ENCODE measurements around the gene MTRFR.

The MTRFR gene

GRCh38 chr12:123271001-123271668 lies 37.9 kb downstream of the MTRFR start:
- peak; percentile 83 for DNase-seq

- no peak for DNase-seq
Observed at GRCh38 chr12:123273166-123273565, 39.9 kb downstream of the MTRFR start.

GRCh38 chr12:123278101-123278627 lies 44.9 kb downstream of the MTRFR start:
- no peak for DNase-seq

GRCh38 chr12:123280971-123281370 lies 47.7 kb downstream of the MTRFR start:
- DNase-seq = no peak

GRCh38 chr12:123282111-123282510 lies 48.9 kb downstream of the MTRFR start:
- no peak for DNase-seq

- DNase-seq = no peak
Observed at GRCh38 chr12:123283461-123283860, 50.2 kb downstream of the MTRFR start.

GRCh38 chr12:123284669-123285068 lies 51.4 kb downstream of the MTRFR start:
- no peak for DNase-seq

- no peak for DNase-seq
Observed at GRCh38 chr12:123286652-123287373, 53.6 kb downstream of the MTRFR start.

GRCh38 chr12:123288751-123289346 lies 55.6 kb downstream of the MTRFR start:
- no peak for DNase-seq

- no peak for DNase-seq
Observed at GRCh38 chr12:123289911-123290310, 56.7 kb downstream of the MTRFR start.

GRCh38 chr12:123293178-123293760 lies 60.0 kb downstream of the MTRFR start:
- DNase-seq = no peak

- no peak for DNase-seq
Observed at GRCh38 chr12:123305136-123305535, 71.9 kb downstream of the MTRFR start.

GRCh38 chr12:123306200-123306599 lies 73.0 kb downstream of the MTRFR start:
- DNase-seq = peak; percentile 50

All from NCI-H69 (cell line).